ENCODE results near the gene TMEM236. TPM values are rescaled to one million over a fixed set of nuclear protein-coding genes. Genes with fewer than 3 reads are reported as not detected.

Gene TMEM236
- total RNA-seq, 2 experiments from 2014 or later: 0.05 to 0.06 TPM

GRCh38 chr10:17836942-17837341, 84.9 kb downstream of the TMEM236 start:
- CTCF ChIA-PET: no interaction called here
- POLR2A ChIA-PET: no interaction called here
- no peak overlapping the region for H3K27ac ChIP-seq (ENCODE audit: low read depth in 1 of 2, low read length in 2 of 2)

GRCh38 chr10:17838080-17838648, 86.2 kb downstream of the TMEM236 start:
- Mint-ChIP-seq H3K4me3 (no peak overlapping the region), H3K27me3 (peaks cover 25% of the 10 kb centered on the region), H3K4me1 (ENCODE audit: low read depth) (peaks cover 5% of the 10 kb centered on the region), H3K9me3 (no peaks in the 10 kb centered on the region), H3K27ac (no peak overlapping the region), H3K36me3 (ENCODE audit: low read depth) (no peaks in the 10 kb centered on the region)
- ATAC-seq (ENCODE audit: poor library complexity) (no peak), DNase-seq (peak in 2 of 14 experiments; percentile 18 to 21)
- CTCF ChIA-PET: no interaction called here
- no peaks in the 10 kb centered on the region for H3K9me3 ChIP-seq (ENCODE audit: control insufficient read depth in 1 of 2, insufficient read depth in 1 of 2, low read length in 2 of 2)
- POLR2A ChIA-PET: no interaction called here
- intact Hi-C loops (cut with DNase I, micrococcal nuclease): no loop called here
- peaks cover 0 to 9% of the 10 kb centered on the region in 2 experiments for H3K27me3 ChIP-seq (ENCODE audit: control insufficient read depth in 1 of 2, insufficient read depth in 2 of 2, low read length in 2 of 2)
- TF ChIP-seq CTCF (IDR thresholded peaks at IDR 0.05): no peak
- H3K27ac ChIP-seq (ENCODE audit: low read depth in 1 of 2, low read length in 2 of 2): no peak overlapping the region
- no peak overlapping the region for H3K4me3 ChIP-seq (ENCODE audit: low read length)
- no peaks in the 10 kb centered on the region for H3K4me1 ChIP-seq (ENCODE audit: insufficient read depth, low read length)
- H3K36me3 ChIP-seq (ENCODE audit: insufficient read depth, low read length): no peaks in the 10 kb centered on the region

More at GRCh38 chr10:17836942-17837341, 84.9 kb downstream of the TMEM236 start:
- no peaks in the 10 kb centered on the region for H3K4me1 ChIP-seq (ENCODE audit: insufficient read depth, low read length)
- no peaks in the 10 kb centered on the region for H3K36me3 Mint-ChIP-seq (ENCODE audit: low read depth)
- DNase-seq (peak in 1 of 14 experiments; percentile 16), ATAC-seq (ENCODE audit: poor library complexity) (no peak)
- peaks cover 0 to 9% of the 10 kb centered on the region in 2 experiments for H3K27me3 ChIP-seq (ENCODE audit: control insufficient read depth in 1 of 2, insufficient read depth in 2 of 2, low read length in 2 of 2)
- peaks cover 5% of the 10 kb centered on the region for H3K4me1 Mint-ChIP-seq (ENCODE audit: low read depth)
- intact Hi-C loops (cut with DNase I, micrococcal nuclease): no loop called here
- no peak for TF ChIP-seq CTCF (IDR thresholded peaks at IDR 0.05)
- H3K36me3 ChIP-seq (ENCODE audit: insufficient read depth, low read length): no peaks in the 10 kb centered on the region
- H3K4me3 ChIP-seq (ENCODE audit: low read length): no peak overlapping the region
- no peaks in the 10 kb centered on the region for H3K9me3 Mint-ChIP-seq
- no peaks in the 10 kb centered on the region for H3K9me3 ChIP-seq (ENCODE audit: control insufficient read depth in 1 of 2, insufficient read depth in 1 of 2, low read length in 2 of 2)
- H3K27ac Mint-ChIP-seq: no peak overlapping the region
- H3K27me3 Mint-ChIP-seq: peaks cover 25% of the 10 kb centered on the region
- H3K4me3 Mint-ChIP-seq: no peak overlapping the region

GRCh38 chr10:17841050-17841449, 89.0 kb downstream of the TMEM236 start:
- Mint-ChIP-seq H3K4me3 (no peak overlapping the region), H3K27me3 (peaks cover 17% of the 10 kb centered on the region), H3K36me3 (ENCODE audit: low read depth) (no peaks in the 10 kb centered on the region), H3K4me1 (ENCODE audit: low read depth) (peaks cover 5% of the 10 kb centered on the region), H3K9me3 (no peaks in the 10 kb centered on the region), H3K27ac (no peak overlapping the region)
- Histone ChIP-seq H3K27ac (ENCODE audit: low read depth in 1 of 2, low read length in 2 of 2) (no peak overlapping the region), H3K27me3 (ENCODE audit: control insufficient read depth in 1 of 2, insufficient read depth in 2 of 2, low read length in 2 of 2) (peaks cover 0 to 7% of the 10 kb centered on the region in 2 experiments), H3K9me3 (ENCODE audit: control insufficient read depth in 1 of 2, insufficient read depth in 1 of 2, low read length in 2 of 2) (no peaks in the 10 kb centered on the region), H3K4me1 (ENCODE audit: insufficient read depth, low read length) (no peaks in the 10 kb centered on the region), H3K4me3 (ENCODE audit: low read length) (no peak overlapping the region), H3K36me3 (ENCODE audit: insufficient read depth, low read length) (no peaks in the 10 kb centered on the region)
- ATAC-seq (ENCODE audit: poor library complexity): no peak
- POLR2A ChIA-PET: no interaction called here
- intact Hi-C loops (cut with DNase I, micrococcal nuclease): loop anchor here in 1 of 2 experiments (10.0 kb wide), 1 partner anchor 264 kb away; no protein-coding TSS in a partner anchor
- CTCF ChIA-PET: no interaction called here
- peak in 1 of 14 experiments; percentile 7 for DNase-seq
- no peak for TF ChIP-seq CTCF (IDR thresholded peaks at IDR 0.05)

Measured in CD4-positive, alpha-beta T cell (primary cell).